Keratinocyte (primary cell): ENCODE measurements around the gene NRG3. TPM values are rescaled to one million over a fixed set of nuclear protein-coding genes. Genes with fewer than 3 reads are reported as not detected.

Experiments used
- DNase-seq: peaks from one replicate; pipeline ENCODE4 v3.0.0-alpha.2; 2011; ENCODE audit warnings: low read depth, missing footprints, low spot score
- FAIRE-seq: peaks from 2 replicates; lab custom pipeline; 2011; peaks lifted over from hg19 to GRCh38; lab: Jason Lieb, UNC
- H2AFZ ChIP-seq: 2 replicates; pipeline ENCODE4 v1.6.0; 2012; ENCODE audit warnings: low read length, control low read depth, inconsistent platforms; ENCODE audit not compliant: control insufficient read depth
- H3K27ac ChIP-seq: 2 replicates; pipeline ENCODE4 v1.5.1; 2011; ENCODE audit warnings: low read length; ENCODE audit not compliant: control insufficient read depth, insufficient read depth
- H3K27me3 ChIP-seq: 3 replicates; pipeline ENCODE4 v1.6.0; 2011; ENCODE audit warnings: low read length; ENCODE audit not compliant: control insufficient read depth, insufficient read depth; ENCODE audit errors: extremely low read depth
- H3K36me3 ChIP-seq, 2 experiments: 2 replicates in 1 of 2; 3 replicates in 1 of 2; pipeline ENCODE4 v1.5.1; 2011; ENCODE audit warnings: low read length in 2 of 2, mild to moderate bottlenecking in 1 of 2; ENCODE audit not compliant: control insufficient read depth in 2 of 2, insufficient read depth in 2 of 2; ENCODE audit errors: extremely low read depth in 1 of 2
- H3K4me1 ChIP-seq: 3 replicates; pipeline ENCODE4 v1.5.1; 2011; ENCODE audit warnings: low read length; ENCODE audit not compliant: control insufficient read depth, insufficient read depth; ENCODE audit errors: extremely low read depth
- H3K4me2 ChIP-seq: 3 replicates; pipeline ENCODE4 v1.6.0; 2011; ENCODE audit warnings: low read depth, low read length; ENCODE audit not compliant: control insufficient read depth, insufficient read depth; ENCODE audit errors: extremely low read depth
- H3K4me3 ChIP-seq, 3 experiments: fragments of 200-600 bp in 1 of 3; sonication (generic) in 1 of 3; 2 replicates in 2 of 3; 3 replicates in 1 of 3; pipeline ENCODE4 v1.5.1; 2011 to 2016; ENCODE audit warnings: low read length in 3 of 3, mild to moderate bottlenecking in 3 of 3, control low read depth in 2 of 3, inconsistent platforms in 1 of 3, low read depth in 1 of 3, mixed read lengths in 1 of 3, mixed run types in 1 of 3, moderate library complexity in 1 of 3; ENCODE audit not compliant: control insufficient read depth in 2 of 3, insufficient read depth in 2 of 3; ENCODE audit errors: extremely low read depth in 1 of 3
- H3K79me2 ChIP-seq: 2 replicates; pipeline ENCODE4 v1.6.0; 2012; ENCODE audit warnings: low read length; ENCODE audit not compliant: control insufficient read depth, insufficient read depth
- H3K9ac ChIP-seq: 3 replicates; pipeline ENCODE4 v1.6.0; 2011; ENCODE audit warnings: low read length; ENCODE audit not compliant: control insufficient read depth, insufficient read depth; ENCODE audit errors: extremely low read depth
- H3K9me1 ChIP-seq: 3 replicates; pipeline ENCODE4 v1.6.0; 2011; ENCODE audit warnings: low read length; ENCODE audit not compliant: control insufficient read depth, insufficient read depth; ENCODE audit errors: extremely low read depth
- H3K9me3 ChIP-seq: 2 replicates; pipeline ENCODE4 v1.5.1; 2012; ENCODE audit warnings: low read depth, low read length; ENCODE audit not compliant: control insufficient read depth
- H4K20me1 ChIP-seq: 3 replicates; pipeline ENCODE4 v1.6.0; 2011; ENCODE audit warnings: low read length; ENCODE audit not compliant: control insufficient read depth, insufficient read depth; ENCODE audit errors: extremely low read depth
- CTCF ChIP-seq, 3 experiments: IDR thresholded peaks in 1 of 3; conservative IDR thresholded peaks in 1 of 3; optimal IDR thresholded peaks in 1 of 3; 2 replicates in 2 of 3; 3 replicates in 1 of 3; pipeline versions ENCODE3 to v1.5.1; 2011; ENCODE audit warnings: low read length in 3 of 3, mild to moderate bottlenecking in 3 of 3, moderate library complexity in 2 of 3, control low read depth in 1 of 3, inconsistent platforms in 1 of 3; ENCODE audit not compliant: insufficient read depth in 2 of 3; ENCODE audit errors: extremely low read depth in 1 of 3
- EZH2 ChIP-seq: IDR thresholded peaks from one replicate; pipeline ENCODE4 v1.6.1; 2012; ENCODE audit warnings: inconsistent platforms, mild to moderate bottlenecking, low read length, moderate library complexity
- dilution Hi-C: fragments of 300-500 bp; cut with MboI; formaldehyde crosslinking; loops from one replicate; pipeline ENCODE4 v1.7.0; 2020; ENCODE audit warnings: low sequenced_read_pairs; ENCODE audit not compliant: extremely low pct_ligation_motif_present
- polyA plus RNA-seq, 5 experiments: library from polyadenylated mRNA; depleted of rRNA in 3 of 5; stranded (reverse) in 3 of 5; stranded (forward) in 1 of 5; unstranded in 1 of 5; fragments of >200 nt; gene quantifications; 1 replicate in 1 of 5; 2 replicates in 3 of 5; 3 replicates in 1 of 5; pipeline versions ENCODE4 v1.2.1 to v1.2.3, GENCODE V29; 2011 to 2012; ENCODE audit warnings: missing spikeins in 2 of 5, low read depth in 1 of 5, low replicate concordance in 1 of 5

The NRG3 gene
- polyA plus RNA-seq, 1 donor (not counting 4 experiments of a cell fraction or from before 2014, with no cell fraction given), result not detected

GRCh38 chr10:82576093-82576492, 701.1 kb downstream of the NRG3 start:
- Histone ChIP-seq H4K20me1 (no peaks in the 10 kb centered on the region), H3K4me2 (no peak overlapping the region), H3K4me1 (no peaks in the 10 kb centered on the region), H3K36me3 (no peaks in the 10 kb centered on the region), H3K27me3 (no peaks in the 10 kb centered on the region), H3K9ac (no peak overlapping the region), H3K4me3 (no peak overlapping the region), H3K79me2 (no peaks in the 10 kb centered on the region), H3K9me3 (no peaks in the 10 kb centered on the region), H3K27ac (no peak overlapping the region), H3K9me1 (no peaks in the 10 kb centered on the region), H2AFZ (no peak overlapping the region)
- dilution Hi-C loops, result no loop called here
- TF ChIP-seq CTCF (optimal IDR thresholded peaks at IDR 0.05 in 1 of 3, IDR thresholded peaks at IDR 0.05 in 1 of 3, conservative IDR thresholded peaks at IDR 0.05 in 1 of 3; ENCODE audit: extremely low read depth in 1 of 3, insufficient read depth in 2 of 3, low read length in 3 of 3) (no peak), EZH2 (no peak)
- FAIRE-seq (no peak), DNase-seq (no peak)

GRCh38 chr10:82581940-82582339, 706.9 kb downstream of the NRG3 start:
- dilution Hi-C loops, result no loop called here
- H3K79me2 ChIP-seq, result no peaks in the 10 kb centered on the region
- H3K27me3 ChIP-seq, result no peaks in the 10 kb centered on the region
- H3K9me1 ChIP-seq, result no peaks in the 10 kb centered on the region
- H3K27ac ChIP-seq, result no peak overlapping the region
- H3K4me3 ChIP-seq, result no peak overlapping the region
- H3K9me3 ChIP-seq, result no peaks in the 10 kb centered on the region
- H3K9ac ChIP-seq, result no peak overlapping the region
- TF ChIP-seq EZH2 (no peak), CTCF (optimal IDR thresholded peaks at IDR 0.05 in 1 of 3, IDR thresholded peaks at IDR 0.05 in 1 of 3, conservative IDR thresholded peaks at IDR 0.05 in 1 of 3; ENCODE audit: extremely low read depth in 1 of 3, insufficient read depth in 2 of 3, low read length in 3 of 3) (no peak)
- DNase-seq (no peak), FAIRE-seq (no peak)
- H3K36me3 ChIP-seq, result no peaks in the 10 kb centered on the region
- no peaks in the 10 kb centered on the region for H4K20me1 ChIP-seq
- no peak overlapping the region for H2AFZ ChIP-seq
- H3K4me2 ChIP-seq, result no peak overlapping the region
- no peaks in the 10 kb centered on the region for H3K4me1 ChIP-seq
